Upper lobe of left lung (tissue), 4 donors: ENCODE data around the gene FRG2C.
"Not testable (repeated sequence)": the region's sequence is repeated elsewhere in the genome, so short reads cannot be mapped to it uniquely, and the experiment has no call there.

Experiments used
- CTCF ChIP-seq, 6 experiments: fragments of 450-650 bp in 4 of 6; fragments of 200-600 bp in 2 of 6; sonication (generic) in 2 of 6; IDR thresholded peaks; one replicate each; pipeline ENCODE4 v1.5.1; 2016 to 2019; ENCODE audit warnings: antibody characterized with exemption in 6 of 6
- POLR2A ChIP-seq, 4 donors: fragments of 450-650 bp; IDR thresholded peaks; one replicate each; pipeline ENCODE4 v1.5.1; 2016 to 2017; ENCODE audit warnings: antibody characterized with exemption in 4 of 4, mild to moderate bottlenecking in 2 of 4

DNA sequence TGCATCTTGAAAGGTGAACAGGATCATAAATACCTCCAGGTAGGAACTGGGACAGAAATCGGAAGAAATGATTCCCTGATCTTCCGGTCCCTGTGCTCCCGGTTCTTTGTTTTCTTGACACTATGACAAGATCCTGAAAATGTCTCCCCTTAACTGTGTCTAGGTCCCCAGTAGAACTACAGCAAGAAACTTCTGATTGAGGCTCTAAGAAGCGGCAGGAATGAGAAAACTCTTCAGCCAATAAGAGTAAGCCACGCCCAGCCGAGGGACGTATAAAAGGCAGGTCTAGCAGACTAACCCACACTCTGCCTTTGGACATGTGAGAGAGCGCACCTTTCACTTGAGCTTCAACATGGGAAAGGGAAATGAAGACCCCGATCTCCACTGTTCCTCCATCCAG, at the start of gene FRG2C:
- not testable (repeated sequence) for TF ChIP-seq CTCF, POLR2A (IDR thresholded peaks at IDR 0.05)
